ENCODE data around the gene TEX261.
A peak's percentile ranks its signal among the peaks of the same experiment; 100 is the strongest.

TEX261 gene

DNA sequence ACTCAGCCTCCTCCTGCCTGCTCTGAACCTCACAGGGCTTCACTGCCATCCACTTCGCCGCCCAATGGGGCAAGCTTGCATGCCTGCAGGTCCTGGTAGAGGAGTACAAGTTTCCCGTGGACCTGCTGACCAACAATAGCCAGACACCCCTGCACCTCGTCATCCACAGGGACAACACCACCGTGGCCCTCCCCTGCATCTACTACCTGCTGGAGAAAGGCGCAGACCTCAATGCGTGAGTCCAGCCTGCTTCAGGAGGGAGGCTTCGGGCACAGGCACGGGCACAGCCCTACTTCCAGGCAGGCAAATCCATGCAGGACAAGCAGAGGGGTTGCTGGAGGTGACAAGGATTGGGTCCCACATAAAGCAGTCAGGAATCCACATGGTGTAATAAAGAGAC is 15.0 kb downstream of the TEX261 start:
- peak; percentile 11 for DNase-seq

- DNase-seq, result no peak
These were observed 15.5 kb downstream of the TEX261 start for GRCh38 chr2:70979180-70979488.

DNA sequence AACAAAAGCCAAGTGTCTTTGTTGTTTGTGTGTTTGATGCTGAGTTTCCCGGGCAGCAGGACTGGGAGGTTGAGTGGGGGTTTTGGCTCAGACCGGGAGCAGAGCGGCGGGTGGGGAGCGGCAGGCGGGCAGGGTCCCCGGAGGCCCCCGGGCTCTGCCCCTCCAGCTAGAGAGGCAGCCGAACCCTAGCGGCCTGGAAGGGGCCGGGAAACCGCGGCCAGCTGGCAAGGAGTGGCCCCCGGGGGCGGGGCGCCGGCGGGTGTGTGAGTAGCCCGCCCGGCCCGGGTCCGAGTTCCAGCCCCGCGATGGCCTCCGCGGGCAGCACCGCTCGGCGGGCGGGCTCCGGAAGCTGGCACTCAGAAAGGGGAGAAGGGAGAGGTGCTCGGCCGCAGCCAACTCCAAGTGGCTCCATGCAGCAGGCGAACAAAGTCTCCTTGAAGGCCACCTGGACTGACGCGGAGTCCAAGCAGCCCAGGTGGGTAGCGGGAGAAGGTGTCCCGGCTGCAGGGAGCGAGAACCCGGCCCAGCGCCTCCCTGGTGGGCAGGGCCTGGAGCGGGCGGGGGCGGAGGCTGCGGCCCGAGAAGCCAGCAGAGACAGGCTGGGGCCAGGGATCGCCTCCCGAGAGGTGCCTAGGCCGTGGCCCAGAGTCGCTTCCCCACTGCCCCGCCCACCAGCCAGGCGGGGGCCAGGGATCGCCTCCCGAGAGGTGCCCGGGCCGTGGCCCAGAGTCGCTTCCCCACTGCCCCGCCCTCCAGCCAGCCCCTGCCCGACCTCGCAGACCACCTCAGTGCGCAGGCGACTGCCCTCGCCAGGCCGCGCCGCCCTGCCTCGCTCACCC is 16.1 kb downstream of the TEX261 start, which contains the start of gene ANKRD53:
Gene ANKRD53, plus strand, starts transcription at position 290 of the 839 bp plus-strand sequence. Its CDS starts 16 bp downstream, at position 306.
- DNase-seq, result peak; percentile 43

DNA sequence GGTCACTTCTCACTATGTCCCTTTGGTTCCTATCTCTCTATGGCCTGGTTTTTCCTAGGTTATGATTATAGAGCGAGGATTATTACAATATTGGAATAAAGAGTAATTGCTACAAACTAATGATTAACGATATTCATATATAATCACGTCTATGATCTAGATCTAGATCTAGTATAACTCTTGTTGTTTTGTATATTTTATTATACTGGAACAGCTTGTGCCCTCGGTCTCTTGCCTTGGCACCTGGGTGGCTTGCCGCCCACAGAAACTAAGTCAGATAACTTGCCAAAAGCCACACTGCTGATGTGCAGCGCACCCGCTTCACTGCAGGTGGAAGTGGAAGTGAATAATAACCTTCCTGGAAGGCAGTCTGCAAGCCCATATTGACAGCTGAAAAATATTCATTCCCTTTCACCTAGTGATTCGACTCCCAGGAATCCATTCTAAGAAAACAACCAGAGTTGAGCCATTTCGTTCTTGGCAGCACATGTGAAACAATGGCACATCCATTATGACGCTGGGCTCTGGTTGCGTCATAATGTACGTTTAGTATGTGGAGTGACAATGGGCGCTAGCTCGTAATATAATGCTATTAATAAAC is 17.0 kb downstream of the TEX261 start:
- DNase-seq, result peak; percentile 39

GRCh38 chr2:70975237-70975636 is 19.4 kb downstream of the TEX261 start:
- no peak for DNase-seq

GRCh38 chr2:70974592-70974991 is 20.1 kb downstream of the TEX261 start:
- DNase-seq, result no peak

DNA sequence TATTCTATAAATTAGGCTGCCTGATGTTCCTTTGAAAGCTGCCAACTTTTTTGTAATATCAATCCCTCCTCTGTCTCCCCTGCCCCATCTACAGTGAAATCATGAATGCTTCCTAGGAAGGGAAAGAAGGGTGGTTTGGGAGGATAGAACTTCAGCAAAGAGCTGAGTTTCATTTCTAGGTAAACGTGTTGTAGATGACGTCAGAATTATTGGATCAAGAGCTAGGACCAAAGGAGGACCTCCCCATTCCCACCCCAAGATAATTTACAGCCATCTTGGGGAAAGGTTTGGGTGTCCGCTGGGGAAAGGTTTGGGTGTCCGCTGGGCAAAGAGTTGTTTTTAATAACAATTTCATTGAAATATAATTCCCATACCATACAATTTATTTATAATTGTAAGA is 27.5 kb downstream of the TEX261 start:
- no peak for DNase-seq

DNA sequence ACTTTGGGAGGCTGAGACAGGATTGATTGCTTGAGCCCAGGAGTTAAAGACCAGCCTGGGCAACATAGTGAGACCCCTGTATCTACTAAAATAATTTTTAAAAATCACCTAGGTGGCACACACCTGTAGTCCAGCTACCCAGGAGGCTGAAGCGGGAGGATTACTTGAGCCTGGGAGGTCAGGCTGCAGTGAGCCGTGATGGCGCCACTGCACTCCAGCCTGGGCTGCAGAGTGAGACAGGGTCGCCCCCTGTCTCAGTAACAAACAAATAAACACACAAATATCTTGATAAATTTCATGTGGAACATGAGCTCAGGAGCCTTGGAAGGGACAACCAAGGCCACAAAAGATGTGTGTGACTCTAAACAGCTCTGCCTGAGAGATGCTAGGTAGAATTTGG is 28.0 kb downstream of the TEX261 start:
- DNase-seq, result peak; percentile 3

- DNase-seq, result peak; percentile 11
These were observed 29.2 kb downstream of the TEX261 start for GRCh38 chr2:70965506-70965905.

DNA sequence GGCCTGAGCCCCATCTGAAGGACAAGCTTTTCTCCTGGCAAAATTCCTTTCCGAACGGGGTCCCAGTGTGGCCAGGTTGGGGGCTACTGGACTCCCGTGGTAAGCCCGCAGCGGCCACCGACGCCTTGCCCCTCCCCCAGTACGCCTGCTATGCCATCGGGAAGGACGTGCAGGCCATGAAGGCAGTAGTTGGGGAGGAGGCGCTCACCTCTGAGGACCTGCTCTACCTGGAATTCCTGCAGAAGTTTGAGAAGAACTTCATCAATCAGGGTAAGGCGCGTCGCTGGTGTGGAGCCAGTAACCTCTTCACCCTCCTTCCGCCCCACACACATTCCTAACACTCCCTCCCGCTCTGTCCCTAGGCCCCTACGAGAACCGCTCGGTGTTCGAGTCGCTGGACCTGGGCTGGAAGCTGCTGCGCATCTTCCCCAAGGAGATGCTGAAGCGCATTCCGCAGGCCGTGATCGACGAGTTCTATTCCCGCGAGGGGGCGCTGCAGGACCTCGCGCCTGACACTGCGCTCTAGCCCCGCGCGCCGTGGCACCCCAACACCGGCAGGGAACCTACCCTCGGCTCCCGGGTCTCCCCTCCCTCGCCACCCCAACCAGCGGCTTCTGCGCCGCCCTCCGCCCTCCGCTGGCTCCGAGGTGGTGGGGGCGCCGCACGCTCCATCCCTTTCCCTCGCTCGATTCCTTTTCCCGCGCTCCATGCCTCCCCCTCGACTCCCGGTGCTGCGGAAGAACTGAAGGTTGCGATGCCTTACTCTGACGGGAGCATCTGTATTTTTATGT is 29.9 kb downstream of the TEX261 start:
- peak; percentile 86 for DNase-seq

- DNase-seq, result no peak
These were observed 30.5 kb downstream of the TEX261 start for GRCh38 chr2:70964133-70964532.

DNA sequence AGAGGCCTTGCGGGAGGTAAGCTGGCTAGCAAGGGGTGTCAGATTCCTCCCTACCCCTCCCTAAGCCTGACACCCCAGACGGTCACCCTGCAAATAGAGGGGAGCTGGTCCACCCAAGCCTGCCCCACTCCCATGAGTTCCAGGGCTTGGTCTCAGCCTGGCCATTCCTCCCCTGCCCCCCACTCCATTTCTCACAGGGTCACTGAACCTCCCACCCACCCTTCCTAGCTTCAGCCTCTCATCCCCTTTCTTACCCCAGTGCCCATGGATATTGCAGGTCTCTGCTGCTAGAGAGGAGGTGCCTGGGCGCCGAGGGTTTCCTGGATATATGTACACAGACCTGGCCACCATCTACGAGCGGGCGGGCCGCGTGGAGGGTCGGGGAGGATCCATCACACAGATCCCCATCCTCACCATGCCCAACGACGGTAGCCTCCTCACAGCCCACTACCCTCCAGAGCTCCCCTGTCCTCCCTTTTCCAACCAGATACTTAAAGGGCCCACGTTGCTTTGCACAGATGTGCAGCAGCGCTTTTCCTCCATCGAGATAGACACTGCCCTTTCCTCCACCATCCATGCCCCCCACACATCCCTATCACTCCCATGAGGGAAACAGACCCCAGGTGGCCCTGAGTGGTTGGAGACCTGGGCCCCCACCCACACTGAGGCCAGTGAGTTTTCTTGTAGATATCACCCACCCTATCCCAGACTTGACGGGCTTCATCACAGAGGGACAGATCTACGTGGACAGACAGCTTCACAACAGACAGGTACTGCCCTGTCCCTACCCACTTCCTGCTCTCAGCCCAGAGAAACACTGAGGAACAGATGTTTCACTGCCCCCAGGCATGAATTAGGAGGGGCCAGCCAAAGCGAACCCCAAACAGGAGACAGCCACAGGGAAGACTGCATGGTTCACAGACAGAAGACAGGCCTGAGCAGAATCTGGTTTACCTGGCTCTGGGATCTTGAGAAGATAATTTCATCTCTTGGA is 31.5 kb downstream of the TEX261 start:
- DNase-seq, result peak; percentile 9

DNA sequence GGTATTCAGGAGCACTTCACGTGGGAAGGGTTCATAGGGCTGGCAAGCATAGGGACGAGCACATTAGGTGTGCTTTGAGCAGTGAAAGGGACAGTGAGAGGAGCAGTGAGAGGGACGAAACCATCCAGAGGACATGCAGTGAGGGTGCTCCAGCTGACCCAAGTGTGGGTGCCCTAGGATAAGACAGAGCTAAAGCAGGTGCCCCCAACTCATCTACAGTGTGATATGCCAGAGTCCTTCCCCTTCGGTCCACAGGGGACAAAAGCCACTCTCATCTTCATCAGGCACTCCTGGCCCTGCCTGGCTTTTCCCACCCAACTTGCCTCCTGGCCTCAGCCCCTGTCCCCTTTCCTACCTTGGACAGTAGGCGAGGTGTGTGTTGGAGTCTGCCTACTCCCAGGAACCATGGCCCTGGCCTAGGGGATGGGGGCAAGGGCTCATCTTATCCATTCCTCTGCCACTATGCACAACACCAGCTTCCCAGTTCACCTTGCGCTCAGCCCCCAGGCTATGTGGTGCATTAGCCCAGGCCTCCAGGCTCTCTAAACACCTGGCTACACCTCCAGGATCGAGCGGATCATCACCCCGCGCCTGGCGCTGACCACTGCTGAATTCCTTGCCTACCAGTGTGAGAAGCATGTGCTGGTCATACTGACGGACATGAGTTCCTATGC is 32.3 kb downstream of the TEX261 start:
- peak; percentile 14 for DNase-seq

- DNase-seq, result no peak
These were observed 33.1 kb downstream of the TEX261 start for GRCh38 chr2:70961648-70961994.

DNA sequence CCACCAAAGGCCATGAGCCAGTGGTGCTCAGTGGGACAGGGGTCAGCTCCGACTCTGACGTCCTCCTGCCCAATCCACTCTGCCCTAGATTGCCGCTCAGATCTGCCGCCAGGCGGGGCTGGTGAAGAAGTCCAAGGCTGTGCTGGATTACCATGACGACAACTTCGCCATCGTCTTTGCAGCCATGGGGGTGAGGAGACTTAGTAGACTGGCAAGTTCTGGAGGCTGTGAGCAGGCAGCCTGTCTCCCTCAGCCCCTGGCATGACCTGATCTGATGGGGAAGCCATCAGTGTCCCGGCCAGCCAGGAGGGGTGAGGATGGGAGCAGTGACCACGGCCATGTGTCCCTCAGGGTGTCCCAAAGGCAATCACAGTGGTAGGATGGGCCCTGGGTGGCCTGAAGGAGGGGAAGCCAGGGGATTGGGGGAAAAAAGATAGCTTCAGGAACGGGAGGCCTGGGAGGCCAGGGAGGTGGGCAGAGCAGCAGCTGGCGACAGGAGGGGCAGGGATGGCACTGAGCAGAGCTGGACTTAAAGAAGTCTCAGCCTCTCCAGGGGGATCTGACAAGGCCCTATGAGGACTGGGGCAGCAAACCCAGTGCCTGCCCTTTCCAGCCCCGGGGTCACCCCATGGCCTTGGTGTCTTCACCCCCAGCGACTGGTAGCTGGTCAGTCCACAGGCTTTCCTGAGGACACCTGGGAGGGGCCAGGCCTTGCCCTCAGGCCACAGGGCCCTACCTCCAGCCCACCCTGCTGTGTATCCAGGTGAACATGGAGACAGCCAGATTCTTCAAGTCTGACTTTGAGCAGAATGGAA is 33.6 kb downstream of the TEX261 start:
- DNase-seq, result peak; percentile 13

DNA sequence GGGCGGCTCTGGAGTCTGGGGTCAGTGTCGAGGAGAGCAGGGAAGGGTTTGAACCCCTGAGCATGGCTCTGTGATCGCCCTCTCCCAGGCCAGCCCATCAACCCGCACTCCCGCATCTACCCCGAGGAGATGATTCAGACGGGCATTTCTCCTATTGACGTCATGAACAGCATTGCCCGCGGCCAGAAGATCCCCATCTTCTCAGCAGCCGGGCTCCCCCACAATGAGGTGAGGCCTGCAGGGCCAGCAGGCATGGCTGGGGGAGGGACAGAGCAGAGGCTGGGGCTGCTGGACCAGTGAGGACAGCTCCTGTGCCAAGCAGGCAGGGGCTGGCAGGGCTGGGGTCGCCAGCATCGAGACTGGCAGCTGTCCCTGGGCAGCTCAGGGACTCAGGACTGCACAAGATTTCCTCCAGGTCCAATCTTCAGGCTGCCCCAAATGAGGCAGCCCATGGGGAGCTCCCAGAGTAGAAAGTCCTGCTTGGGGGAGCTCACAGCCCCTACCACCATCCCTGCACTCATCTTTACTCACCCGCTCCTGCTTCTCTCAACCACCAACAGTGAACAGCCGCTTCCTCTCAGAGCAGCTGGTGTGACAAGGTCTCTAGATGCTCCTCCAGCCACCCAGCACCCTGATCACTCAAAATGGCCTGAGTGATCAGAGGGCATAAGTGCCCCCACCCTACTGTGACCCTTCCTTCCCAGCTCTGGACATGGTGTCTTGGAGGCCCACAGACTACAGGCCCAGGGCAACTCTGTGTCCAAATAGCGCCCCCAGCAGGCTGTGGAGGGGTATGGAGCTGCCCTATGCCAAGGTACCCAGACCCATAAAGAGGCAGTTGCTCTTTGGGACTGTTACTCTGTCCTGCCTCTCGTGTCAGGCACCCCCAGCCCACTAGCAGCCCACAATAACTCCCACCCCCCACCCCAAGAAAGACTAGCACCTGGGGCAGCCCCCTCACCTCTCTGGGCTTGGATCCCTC is 34.5 kb downstream of the TEX261 start:
- DNase-seq, result peak; percentile 14

DNA sequence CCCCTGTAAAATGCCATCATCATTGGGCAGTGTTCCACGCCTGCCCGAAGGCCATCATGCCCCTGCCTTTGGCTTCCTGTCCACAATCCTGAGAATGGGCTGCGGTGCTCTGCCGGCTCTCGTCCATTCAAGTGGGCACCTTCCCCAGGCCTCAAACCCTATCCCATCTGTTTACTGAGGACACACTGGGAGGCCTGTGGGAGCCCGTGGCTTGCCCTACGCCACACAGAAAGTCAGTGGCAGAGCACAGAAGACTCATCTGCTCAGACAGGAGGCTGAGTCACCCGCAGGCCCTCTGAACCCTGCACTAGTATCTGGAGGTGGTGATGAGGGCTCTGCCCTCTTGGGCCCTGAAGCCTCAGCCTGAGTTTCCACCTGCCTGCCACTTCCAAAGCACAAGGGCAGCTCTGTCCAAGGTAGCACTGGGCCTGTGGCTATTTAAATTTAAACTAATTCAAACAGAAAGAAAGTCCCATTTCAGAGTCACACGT is 35.4 kb downstream of the TEX261 start:
- peak; percentile 9 for DNase-seq

- DNase-seq, result peak; percentile 10
These were observed 35.9 kb downstream of the TEX261 start for GRCh38 chr2:70958759-70959158.

DNA sequence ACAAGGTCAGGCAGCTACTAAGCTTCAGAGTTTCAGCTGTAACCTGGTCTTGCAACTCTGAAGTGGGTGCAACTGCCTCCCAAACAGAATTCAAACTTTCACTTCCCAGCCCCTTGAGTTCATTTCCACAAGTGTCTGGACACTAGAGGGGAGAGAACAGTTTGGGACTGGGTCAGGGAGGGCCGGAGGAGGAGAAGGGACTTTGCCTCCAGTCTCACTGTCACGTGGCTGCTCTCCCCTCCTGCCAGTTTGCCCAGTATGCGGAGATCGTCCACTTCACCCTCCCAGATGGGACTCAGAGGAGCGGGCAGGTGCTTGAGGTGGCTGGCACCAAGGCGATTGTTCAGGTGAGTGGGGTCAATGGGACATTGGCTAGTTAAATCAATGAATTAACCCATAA is 36.9 kb downstream of the TEX261 start:
- DNase-seq, result peak; percentile 11

DNA sequence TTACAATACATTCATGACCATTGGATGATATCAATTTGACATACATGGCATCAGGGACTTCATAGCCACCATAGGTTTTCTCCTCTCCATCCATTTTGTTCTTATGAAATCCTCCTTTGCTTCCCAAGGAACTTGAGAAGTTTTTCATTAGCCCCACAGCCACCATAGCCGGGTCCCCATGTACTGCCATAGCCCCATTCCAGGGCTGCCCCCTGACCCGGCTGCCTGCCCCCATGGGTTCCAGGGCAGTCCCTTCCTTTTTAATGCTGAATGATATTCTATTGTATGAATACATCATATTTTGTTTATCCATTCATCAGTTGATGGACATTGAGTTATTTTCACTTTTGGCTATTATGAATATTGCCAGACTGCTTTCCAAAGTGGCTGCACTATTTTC is 38.5 kb downstream of the TEX261 start:
- no peak for DNase-seq

All from activated T-cell treated with anti-CD3 and anti-CD28 coated beads, Interleukin-2, amount 50 U/mL, for 1 hour (primary cell).